ENCODE data around the gene HIVEP3.

- TF ChIP-seq CTCF (IDR thresholded peaks at IDR 0.05; ENCODE audit: low read length) (no peak), EZH2 (IDR thresholded peaks at IDR 0.05; ENCODE audit: borderline replicate concordance, low read length) (no peak)
Observed at GRCh38 chr1:41592451-41593125, 326.1 kb downstream of the HIVEP3 start.

All from OCI-LY1 (cell line).